T-helper 1 cell treated with Interleukin-12 subunit alpha and Interleukin-12 subunit beta and Interleukin-4 antibody, amounts not matched to agents 30 ng/mL and 1 ng/mL, for 36 hours (primary cell): Measurements from ENCODE around the gene SESN1. TPM values are rescaled to one million over a fixed set of nuclear protein-coding genes. Genes with fewer than 3 reads are reported as not detected.
"Not testable (repeated sequence)": the region's sequence is repeated elsewhere in the genome, so short reads cannot be mapped to it uniquely, and the experiment has no call there.

Source experiments
- intact Hi-C: fragments of 100-400 bp; cut with micrococcal nuclease; formaldehyde crosslinking; loops from one replicate; pipeline ENCODE4 v1.15.1; 2024
- total RNA-seq: library from RNA; stranded (reverse); gene quantifications from 2 replicates; pipeline ENCODE4 v1.2.3, GENCODE V29; 2022

Gene SESN1
- total RNA-seq, 1 donor from 2014 or later, result 19.0 TPM

DNA sequence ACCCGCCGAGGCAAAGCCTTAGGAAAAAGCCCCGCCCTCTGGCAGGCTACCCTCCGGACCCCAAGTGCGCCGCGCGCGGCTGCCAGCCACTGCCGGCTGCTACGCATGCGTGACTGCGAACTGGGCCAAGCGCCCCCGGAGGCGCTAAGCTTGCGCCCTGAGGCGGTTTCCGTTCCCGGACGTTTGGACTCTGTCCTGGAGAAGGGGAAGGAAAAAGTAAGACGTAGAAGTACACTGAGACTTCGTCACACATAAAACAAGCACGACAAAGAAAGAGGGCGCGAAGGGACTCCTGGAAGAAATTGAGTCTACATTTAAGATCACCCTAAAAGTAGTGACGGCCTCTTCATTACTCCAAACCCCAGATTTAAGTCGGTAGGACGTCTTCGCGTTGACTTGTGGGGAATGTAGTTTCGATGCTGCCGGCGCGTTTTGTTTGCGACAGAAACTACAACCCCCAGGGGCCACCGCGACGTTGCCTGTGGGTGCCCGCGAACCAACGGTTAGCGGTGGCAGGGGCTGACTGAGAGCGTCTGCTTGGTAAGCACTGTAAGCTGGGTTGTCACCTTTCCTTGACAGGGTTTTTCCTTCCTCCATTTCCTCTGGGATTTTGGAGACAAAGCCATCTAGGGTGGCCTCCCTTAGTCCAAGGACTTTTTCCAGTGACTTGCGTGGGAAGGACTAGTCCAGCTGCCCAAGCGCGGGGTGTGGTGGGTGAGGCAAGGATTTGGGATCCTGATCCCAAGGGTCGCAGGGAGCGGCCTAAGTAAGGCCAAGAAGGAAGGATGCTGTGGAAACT is 589 bp upstream of the SESN1 start, which contains the start of gene CEP57L1:
Gene CEP57L1 (plus strand): TSS at position 472 of the 799 bp plus-strand sequence. CDS start 49,715 bp downstream, outside the sequence.
- intact Hi-C loops, result loop anchor here (1.0 to 10.0 kb wide), 23 partner anchors 22 to 1980 kb away; partner anchors contain the start of genes AFG1L, AK9, ARMC2 and BEND3

GRCh38 chr6:109093732-109094415 is 772 bp downstream of the SESN1 start:
- intact Hi-C loops, result loop anchor here (1.0 to 10.0 kb wide), 7 partner anchors 84 to 1979 kb away; partner anchors contain the start of genes BEND3, RPF2 and SCML4

- intact Hi-C loops, result loop anchor here (5.0 to 10.0 kb wide), 4 partner anchors 1267 to 1977 kb away; partner anchors contain the start of genes BEND3, RPF2 and SCML4
Observed at GRCh38 chr6:109092074-109092473, 2.6 kb downstream of the SESN1 start.

DNA sequence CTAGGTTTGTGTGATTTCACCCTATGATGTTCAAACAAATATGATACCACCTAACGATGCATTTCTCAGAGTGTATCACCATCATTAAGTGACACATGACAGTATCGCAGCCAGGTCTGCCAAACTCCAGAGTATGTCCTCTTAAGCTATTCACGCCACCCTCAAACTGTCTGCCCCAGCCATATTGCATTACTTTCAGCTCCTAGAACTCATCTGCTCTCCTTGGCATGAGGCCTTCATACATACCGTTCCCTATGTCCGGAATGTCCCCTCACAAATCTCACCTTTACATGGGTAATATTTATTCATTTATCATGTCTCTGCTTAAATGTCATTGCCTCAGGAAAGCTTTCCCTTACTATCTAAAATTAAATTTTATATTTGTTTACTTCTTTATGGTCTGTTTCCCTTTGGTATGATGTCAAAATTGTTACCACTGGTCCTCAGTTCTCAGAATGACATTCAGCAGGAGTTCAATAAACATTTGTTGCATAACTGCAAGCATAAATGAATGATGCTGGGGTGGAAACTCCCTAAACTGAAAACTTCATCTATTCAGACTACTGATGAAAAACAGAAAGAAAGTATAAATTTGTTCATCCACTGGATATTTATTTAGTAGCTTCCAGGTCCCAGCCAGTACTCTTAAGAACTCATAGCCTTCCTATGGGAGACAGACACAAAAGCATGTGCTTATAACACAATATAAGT is 3.2 kb downstream of the SESN1 start:
- intact Hi-C loops, result loop anchor here (5.0 to 10.0 kb wide), 4 partner anchors 1267 to 1977 kb away; partner anchors contain the start of genes BEND3, RPF2 and SCML4

- intact Hi-C loops, result no loop called here
Observed at GRCh38 chr6:109088995-109089394, 5.7 kb downstream of the SESN1 start.

GRCh38 chr6:109087661-109088264 is 6.9 kb downstream of the SESN1 start:
- intact Hi-C loops, result no loop called here

- intact Hi-C loops, result not testable (repeated sequence)
Observed at GRCh38 chr6:109084146-109084545, 10.5 kb downstream of the SESN1 start.

- intact Hi-C loops, result no loop called here
Observed at GRCh38 chr6:109083657-109084056, 11.0 kb downstream of the SESN1 start.

DNA sequence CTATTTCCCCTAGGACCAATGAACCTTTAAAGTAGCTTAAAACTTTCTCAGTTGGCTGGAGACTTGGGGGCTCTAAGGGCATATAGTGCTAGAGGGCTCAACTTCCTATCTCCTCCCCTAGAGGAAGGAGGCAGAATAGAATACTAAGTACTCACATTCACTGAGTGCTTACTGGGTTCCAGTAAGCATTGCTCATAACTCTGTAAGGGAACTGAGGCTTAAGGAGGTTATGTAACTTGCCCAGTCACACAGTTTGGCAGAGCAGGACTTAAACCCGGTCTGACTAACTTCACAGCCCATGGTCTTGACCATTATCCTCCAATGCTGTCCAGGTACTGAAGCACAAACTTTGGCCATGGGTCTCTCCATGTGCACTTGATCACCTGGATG is 12.5 kb downstream of the SESN1 start:
- intact Hi-C loops, result no loop called here

- intact Hi-C loops, result no loop called here
Observed at GRCh38 chr6:109081516-109082187, 13.0 kb downstream of the SESN1 start.

DNA sequence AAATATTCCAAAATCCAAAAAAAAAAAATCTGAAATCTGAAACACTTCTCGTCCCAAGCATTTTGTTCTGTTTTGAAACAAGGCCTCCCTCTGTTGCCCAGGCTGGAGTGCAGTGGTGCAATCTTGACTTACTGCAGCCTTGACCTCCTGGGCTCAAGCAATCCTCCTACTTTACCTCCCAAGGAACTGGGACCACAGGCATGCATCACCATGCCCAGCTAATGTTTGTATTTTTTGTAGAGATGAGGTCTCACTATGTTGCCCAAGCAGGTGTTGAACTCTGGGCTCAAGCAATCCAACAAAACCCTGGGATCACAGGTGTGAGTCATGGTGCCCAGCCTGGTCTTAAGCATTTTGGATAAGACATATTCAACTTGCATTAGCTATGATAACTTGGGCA is 13.6 kb downstream of the SESN1 start:
- intact Hi-C loops, result no loop called here

DNA sequence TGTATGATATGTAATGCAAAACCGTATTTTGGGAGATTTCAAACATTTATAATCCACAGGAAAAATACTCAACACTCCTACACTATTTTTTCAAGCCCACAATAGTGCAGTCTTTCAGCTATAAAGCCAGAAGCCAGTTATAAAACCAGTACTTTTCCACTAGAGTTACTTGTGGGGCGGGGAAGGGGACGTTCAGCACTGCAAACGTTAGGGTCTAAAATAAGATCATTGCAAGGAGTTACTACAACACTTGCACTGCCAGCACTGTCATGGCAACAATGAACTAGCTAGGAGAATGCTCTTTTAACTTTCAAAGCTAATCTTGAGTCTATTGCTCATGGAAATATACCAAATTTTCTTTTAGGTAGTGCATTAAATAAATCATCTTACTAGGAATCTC is 14.7 kb downstream of the SESN1 start:
- intact Hi-C loops, result no loop called here

GRCh38 chr6:109076377-109076776 is 18.3 kb downstream of the SESN1 start:
- intact Hi-C loops, result no loop called here

DNA sequence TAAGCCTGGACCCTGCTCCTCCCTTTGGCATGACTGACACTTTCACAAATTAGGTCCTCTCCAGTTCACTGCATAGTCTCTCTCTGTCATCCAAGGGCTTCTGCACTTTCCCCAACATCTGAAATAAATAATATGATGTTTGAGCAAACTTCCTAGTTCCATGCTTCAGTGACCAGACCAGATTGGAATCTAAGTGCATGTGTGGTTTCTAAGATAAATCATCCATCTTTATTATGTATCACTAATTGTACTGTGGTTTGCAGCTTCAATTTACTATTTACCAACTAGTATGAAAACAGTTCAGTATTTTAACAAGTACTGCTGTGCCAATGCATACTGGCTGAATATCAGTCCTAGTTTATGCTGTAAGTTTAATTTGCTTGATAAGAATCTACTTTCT is 18.7 kb downstream of the SESN1 start:
- intact Hi-C loops, result no loop called here

DNA sequence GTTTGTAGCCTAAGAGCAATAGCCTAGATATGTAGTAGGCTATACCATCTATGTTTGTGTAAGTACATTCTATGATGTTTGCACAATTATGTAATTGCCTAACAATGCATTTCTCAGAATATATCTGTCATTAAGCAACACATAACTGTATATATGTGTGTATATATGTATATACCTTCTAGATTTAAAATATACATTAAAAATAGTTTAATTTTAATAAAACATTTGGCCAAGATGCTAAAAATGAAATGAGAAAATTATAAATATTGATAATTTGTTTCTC is 20.6 kb downstream of the SESN1 start:
- intact Hi-C loops, result loop anchor here (5.0 kb wide), 1 partner anchor 517 kb away; no protein-coding TSS in a partner anchor

GRCh38 chr6:109073344-109074132 is 21.1 kb downstream of the SESN1 start:
- intact Hi-C loops, result loop anchor here (1.0 to 5.0 kb wide), 12 partner anchors 14 to 531 kb away; partner anchors contain the start of genes ARMC2 and CEP57L1

- intact Hi-C loops, result loop anchor here (5.0 kb wide), 1 partner anchor 514 kb away; no protein-coding TSS in a partner anchor
Observed at GRCh38 chr6:109071125-109071917, 23.3 kb downstream of the SESN1 start.

DNA sequence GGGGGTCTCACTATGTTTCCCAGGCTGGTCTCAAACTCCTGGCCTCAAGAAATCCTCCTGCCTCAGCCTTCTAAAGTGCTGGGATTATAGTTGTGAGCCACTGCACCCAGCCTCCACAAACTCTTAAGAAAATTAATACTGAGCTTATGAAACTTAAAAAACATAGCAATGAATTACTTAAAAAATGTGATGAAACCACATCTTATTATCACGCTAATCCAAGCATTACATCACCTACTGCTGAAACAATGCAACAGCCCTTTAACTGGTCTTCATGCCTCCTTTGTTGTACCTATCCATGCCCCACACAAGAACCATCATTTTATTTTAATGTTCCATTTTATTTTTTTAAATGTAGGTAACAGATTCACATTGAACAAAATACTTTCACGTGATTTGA is 24.9 kb downstream of the SESN1 start:
- intact Hi-C loops, result loop anchor here (5.0 kb wide), 1 partner anchor 512 kb away; no protein-coding TSS in a partner anchor
